Measurements from ENCODE around the gene COL8A1. TPM values are rescaled to one million over a fixed set of nuclear protein-coding genes. Genes with fewer than 3 reads are reported as not detected.

Gene COL8A1
- total RNA-seq, 4 donors from 2014 or later, result 2.2 to 8.6 (median 5.1) TPM

GRCh38 chr3:99686955-99687612 is 48.7 kb downstream of the COL8A1 start:
- no peaks in the 10 kb centered on the region for H3K9me3 ChIP-seq
- no peak overlapping the region for H3K4me3 ChIP-seq
- peak in 1 of 2 donors; percentile 25 for DNase-seq
- no peaks in the 10 kb centered on the region for H3K36me3 ChIP-seq
- intact Hi-C loops (cut with DNase I; ENCODE audit: low total_unique reads), result loop anchor here (2.0 kb wide), 1 partner anchor 42 kb away; no protein-coding TSS in a partner anchor
- no peaks in the 10 kb centered on the region for H3K27me3 ChIP-seq
- no peak overlapping the region for H3K27ac ChIP-seq
- in situ Hi-C loops (cut with MboI; ENCODE audit: low sequenced_read_pairs in 4 of 4), result no loop called here
- no peak for ATAC-seq
- TF ChIP-seq, protein P1, sequence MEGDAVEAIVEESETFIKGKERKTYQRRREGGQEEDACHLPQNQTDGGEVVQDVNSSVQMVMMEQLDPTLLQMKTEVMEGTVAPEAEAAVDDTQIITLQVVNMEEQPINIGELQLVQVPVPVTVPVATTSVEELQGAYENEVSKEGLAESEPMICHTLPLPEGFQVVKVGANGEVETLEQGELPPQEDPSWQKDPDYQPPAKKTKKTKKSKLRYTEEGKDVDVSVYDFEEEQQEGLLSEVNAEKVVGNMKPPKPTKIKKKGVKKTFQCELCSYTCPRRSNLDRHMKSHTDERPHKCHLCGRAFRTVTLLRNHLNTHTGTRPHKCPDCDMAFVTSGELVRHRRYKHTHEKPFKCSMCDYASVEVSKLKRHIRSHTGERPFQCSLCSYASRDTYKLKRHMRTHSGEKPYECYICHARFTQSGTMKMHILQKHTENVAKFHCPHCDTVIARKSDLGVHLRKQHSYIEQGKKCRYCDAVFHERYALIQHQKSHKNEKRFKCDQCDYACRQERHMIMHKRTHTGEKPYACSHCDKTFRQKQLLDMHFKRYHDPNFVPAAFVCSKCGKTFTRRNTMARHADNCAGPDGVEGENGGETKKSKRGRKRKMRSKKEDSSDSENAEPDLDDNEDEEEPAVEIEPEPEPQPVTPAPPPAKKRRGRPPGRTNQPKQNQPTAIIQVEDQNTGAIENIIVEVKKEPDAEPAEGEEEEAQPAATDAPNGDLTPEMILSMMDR (IDR thresholded peaks at IDR 0.05 in 4 of 5, conservative IDR thresholded peaks at IDR 0.05 in 1 of 5), result peak; percentile 36 to 67 (median 59)
- no peak for TF ChIP-seq POLR2A (IDR thresholded peaks at IDR 0.05)
- no peaks in the 10 kb centered on the region for H3K4me1 ChIP-seq

DNA sequence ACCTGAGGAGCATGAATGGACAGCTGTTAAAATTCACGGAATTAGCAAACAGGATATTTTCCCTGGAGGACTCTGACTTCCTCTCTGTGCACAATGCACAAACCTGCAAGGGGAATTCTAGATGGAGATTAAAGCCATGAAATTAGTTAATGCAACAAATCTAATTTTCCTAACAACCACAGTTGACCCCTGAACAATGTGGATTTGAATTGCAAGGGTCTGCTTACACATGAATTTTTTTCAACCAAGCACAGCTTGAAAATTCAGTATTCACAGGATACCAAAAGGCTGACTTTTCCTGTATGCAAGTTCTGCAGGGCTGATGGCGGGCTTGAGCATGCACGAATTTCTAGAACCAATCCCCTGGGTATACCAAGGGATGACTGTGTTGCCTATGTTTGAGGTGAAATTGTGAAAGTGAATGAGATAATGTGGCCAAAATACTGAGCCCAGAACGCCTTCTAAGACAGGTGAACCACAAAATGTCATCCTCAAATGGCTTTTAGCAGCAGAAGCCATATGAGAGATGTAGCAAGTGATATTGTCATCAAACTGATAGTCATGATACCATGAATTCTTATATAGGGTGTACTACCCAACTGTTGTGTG is 52.5 kb downstream of the COL8A1 start:
- DNase-seq (no peak), ATAC-seq (no peak)
- H3K27me3 ChIP-seq, result no peaks in the 10 kb centered on the region
- in situ Hi-C loops (cut with MboI; ENCODE audit: low sequenced_read_pairs in 4 of 4) (no loop called here), intact Hi-C loops (cut with DNase I; ENCODE audit: low total_unique reads) (no loop called here)
- no peaks in the 10 kb centered on the region for H3K9me3 ChIP-seq
- no peak overlapping the region for H3K27ac ChIP-seq
- TF ChIP-seq, protein P1 (IDR thresholded peaks at IDR 0.05 in 4 of 5, conservative IDR thresholded peaks at IDR 0.05 in 1 of 5), result no peak
- TF ChIP-seq POLR2A (IDR thresholded peaks at IDR 0.05), result no peak
- H3K36me3 ChIP-seq, result no peaks in the 10 kb centered on the region
- H3K4me1 ChIP-seq, result no peaks in the 10 kb centered on the region
- H3K4me3 ChIP-seq, result no peak overlapping the region

DNA sequence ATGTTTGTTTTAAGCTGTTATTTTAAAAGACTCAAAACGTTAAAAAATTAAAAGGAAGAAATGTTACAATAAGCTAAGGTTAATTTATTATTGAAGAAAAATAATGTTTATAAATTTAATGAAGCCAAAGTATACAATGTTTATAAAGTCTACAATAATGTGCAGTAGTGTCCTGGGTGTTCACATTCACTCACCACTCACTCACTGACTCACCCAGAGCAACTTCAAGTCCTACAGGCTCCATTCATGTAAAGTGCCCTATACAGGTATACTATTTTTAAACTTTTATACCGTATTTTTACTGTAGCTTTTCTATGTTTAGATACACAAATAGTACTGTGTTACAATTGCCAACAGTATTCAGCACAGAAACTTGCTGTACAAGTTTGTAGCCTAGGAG is 55.2 kb downstream of the COL8A1 start:
- intact Hi-C loops (cut with DNase I; ENCODE audit: low total_unique reads), result no loop called here
- no peak for TF ChIP-seq POLR2A (IDR thresholded peaks at IDR 0.05)
- TF ChIP-seq, protein P1 (IDR thresholded peaks at IDR 0.05 in 4 of 5, conservative IDR thresholded peaks at IDR 0.05 in 1 of 5), result no peak
- ATAC-seq, result no peak

GRCh38 chr3:99696497-99696896 is 58.1 kb downstream of the COL8A1 start:
- no peaks in the 10 kb centered on the region for H3K27me3 ChIP-seq
- H3K27ac ChIP-seq, result no peak overlapping the region
- H3K36me3 ChIP-seq, result no peaks in the 10 kb centered on the region
- intact Hi-C loops (cut with DNase I; ENCODE audit: low total_unique reads) (no loop called here), in situ Hi-C loops (cut with MboI; ENCODE audit: low sequenced_read_pairs in 4 of 4) (no loop called here)
- no peak for ATAC-seq
- DNase-seq, result no peak
- TF ChIP-seq, protein P1 (IDR thresholded peaks at IDR 0.05 in 4 of 5, conservative IDR thresholded peaks at IDR 0.05 in 1 of 5), result no peak
- no peak for TF ChIP-seq POLR2A (IDR thresholded peaks at IDR 0.05)
- no peaks in the 10 kb centered on the region for H3K9me3 ChIP-seq
- H3K4me3 ChIP-seq, result no peak overlapping the region
- H3K4me1 ChIP-seq, result no peaks in the 10 kb centered on the region

More for the DNA sequence above, 55.2 kb downstream of the COL8A1 start:
- no peaks in the 10 kb centered on the region for H3K36me3 ChIP-seq
- DNase-seq, result no peak
- no peaks in the 10 kb centered on the region for H3K9me3 ChIP-seq
- H3K27ac ChIP-seq, result no peak overlapping the region
- no peak overlapping the region for H3K4me3 ChIP-seq
- H3K4me1 ChIP-seq, result no peaks in the 10 kb centered on the region
- H3K27me3 ChIP-seq, result no peaks in the 10 kb centered on the region
- in situ Hi-C loops (cut with MboI; ENCODE audit: low sequenced_read_pairs in 4 of 4), result no loop called here

All from gastrocnemius medialis (tissue), 4 donors.